Glutamatergic neuron (in vitro differentiated cells): Measurements from ENCODE around the gene NUDT14. TPM values are rescaled to one million over a fixed set of nuclear protein-coding genes. Genes with fewer than 3 reads are reported as not detected.
A peak's percentile ranks its signal among the peaks of the same experiment; 100 is the strongest.

Source experiments
- DNase-seq: peaks from one replicate; pipeline ENCODE4 v3.0.0; 2022
- H3K27ac Mint-ChIP-seq: one replicate; pipeline ENCODE4 v1.8.0; 2020; ENCODE audit warnings: mild to moderate bottlenecking, mixed read lengths, inconsistent platforms; ENCODE audit not compliant: unreplicated experiment
- H3K27me3 Mint-ChIP-seq: one replicate; pipeline ENCODE4 v1.8.0; 2020; ENCODE audit warnings: mild to moderate bottlenecking, moderate library complexity, mixed read lengths, inconsistent platforms; ENCODE audit not compliant: unreplicated experiment
- H3K36me3 Mint-ChIP-seq: one replicate; pipeline ENCODE4 v1.8.0; 2020; ENCODE audit warnings: mild to moderate bottlenecking, mixed read lengths, inconsistent platforms; ENCODE audit not compliant: unreplicated experiment
- H3K4me1 Mint-ChIP-seq: one replicate; pipeline ENCODE4 v1.8.0; 2020; ENCODE audit warnings: mild to moderate bottlenecking, low read depth, mixed read lengths, inconsistent platforms; ENCODE audit not compliant: unreplicated experiment
- H3K4me3 Mint-ChIP-seq: one replicate; pipeline ENCODE4 v1.8.0; 2020; ENCODE audit warnings: mild to moderate bottlenecking, mixed read lengths, inconsistent platforms; ENCODE audit not compliant: unreplicated experiment
- H3K9me3 Mint-ChIP-seq: one replicate; pipeline ENCODE4 v1.8.0; 2020; ENCODE audit warnings: mild to moderate bottlenecking, moderate library complexity, mixed read lengths, inconsistent platforms; ENCODE audit not compliant: unreplicated experiment
- total RNA-seq: library from RNA; stranded (reverse); fragmentation: NEBNext Ultra II Directional; extraction: Animal tissue kit (Norgen Biotek cat#: 25700); gene quantifications from one replicate; pipeline ENCODE4 v1.2.1, GENCODE V29; 2021; ENCODE audit not compliant: unreplicated experiment
- TF ChIP-seq, protein P1 (sequence below): fragments of 200-600 bp; sonication (generic); IDR thresholded peaks from one replicate; pipeline ENCODE4 v1.5.0; 2021; ENCODE audit not compliant: partially characterized antibody, unreplicated experiment

Gene NUDT14
- total RNA-seq, 1 donor from 2014 or later: 114 TPM

DNA sequence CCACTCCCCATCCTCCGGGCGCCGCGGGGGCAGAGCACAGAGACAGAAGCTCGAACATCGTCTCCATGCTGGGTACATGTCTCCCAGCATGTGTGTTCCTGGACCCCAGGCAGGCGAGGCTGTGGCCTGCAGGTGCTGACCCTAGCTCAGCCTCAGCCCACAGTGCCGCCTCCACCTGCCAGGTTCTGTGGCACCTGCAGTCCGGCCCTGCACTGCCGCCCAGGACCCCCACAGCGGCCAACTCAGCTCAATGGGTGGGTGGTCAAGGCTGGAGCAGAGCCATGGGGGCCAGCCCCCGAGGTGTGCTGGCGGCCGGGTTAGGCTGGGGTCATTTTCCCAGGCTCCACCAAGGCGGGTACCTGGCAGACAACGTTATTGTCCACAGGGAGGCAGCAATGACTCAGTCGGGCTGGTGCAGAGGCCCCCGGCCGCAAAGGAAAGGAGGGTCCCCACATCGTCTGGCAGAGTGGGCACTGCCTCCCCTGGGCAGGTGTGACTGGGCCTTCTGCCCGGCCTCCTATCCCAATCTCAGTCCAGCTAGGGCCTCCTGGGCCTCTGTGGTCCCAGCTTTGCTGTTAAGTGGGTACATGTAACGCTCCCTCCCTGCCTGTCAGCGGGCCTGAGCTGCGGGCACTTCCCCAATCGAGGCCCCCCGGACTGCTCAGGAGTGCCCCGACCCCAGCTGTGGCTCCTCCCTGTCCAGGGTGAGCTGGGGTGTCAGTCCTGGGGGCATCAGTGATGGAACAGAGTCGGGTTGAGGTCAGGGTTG lies 20.2 kb upstream of the NUDT14 start:
- H3K4me3 Mint-ChIP-seq: no peak overlapping the region
- no peaks in the 10 kb centered on the region for H3K36me3 Mint-ChIP-seq
- TF ChIP-seq, protein P1, sequence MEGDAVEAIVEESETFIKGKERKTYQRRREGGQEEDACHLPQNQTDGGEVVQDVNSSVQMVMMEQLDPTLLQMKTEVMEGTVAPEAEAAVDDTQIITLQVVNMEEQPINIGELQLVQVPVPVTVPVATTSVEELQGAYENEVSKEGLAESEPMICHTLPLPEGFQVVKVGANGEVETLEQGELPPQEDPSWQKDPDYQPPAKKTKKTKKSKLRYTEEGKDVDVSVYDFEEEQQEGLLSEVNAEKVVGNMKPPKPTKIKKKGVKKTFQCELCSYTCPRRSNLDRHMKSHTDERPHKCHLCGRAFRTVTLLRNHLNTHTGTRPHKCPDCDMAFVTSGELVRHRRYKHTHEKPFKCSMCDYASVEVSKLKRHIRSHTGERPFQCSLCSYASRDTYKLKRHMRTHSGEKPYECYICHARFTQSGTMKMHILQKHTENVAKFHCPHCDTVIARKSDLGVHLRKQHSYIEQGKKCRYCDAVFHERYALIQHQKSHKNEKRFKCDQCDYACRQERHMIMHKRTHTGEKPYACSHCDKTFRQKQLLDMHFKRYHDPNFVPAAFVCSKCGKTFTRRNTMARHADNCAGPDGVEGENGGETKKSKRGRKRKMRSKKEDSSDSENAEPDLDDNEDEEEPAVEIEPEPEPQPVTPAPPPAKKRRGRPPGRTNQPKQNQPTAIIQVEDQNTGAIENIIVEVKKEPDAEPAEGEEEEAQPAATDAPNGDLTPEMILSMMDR: no peak
- no peak overlapping the region for H3K27ac Mint-ChIP-seq
- no peaks in the 10 kb centered on the region for H3K4me1 Mint-ChIP-seq
- peak; percentile 19 for DNase-seq
- peaks cover 10% of the 10 kb centered on the region for H3K9me3 Mint-ChIP-seq
- peaks cover 21% of the 10 kb centered on the region for H3K27me3 Mint-ChIP-seq

DNA sequence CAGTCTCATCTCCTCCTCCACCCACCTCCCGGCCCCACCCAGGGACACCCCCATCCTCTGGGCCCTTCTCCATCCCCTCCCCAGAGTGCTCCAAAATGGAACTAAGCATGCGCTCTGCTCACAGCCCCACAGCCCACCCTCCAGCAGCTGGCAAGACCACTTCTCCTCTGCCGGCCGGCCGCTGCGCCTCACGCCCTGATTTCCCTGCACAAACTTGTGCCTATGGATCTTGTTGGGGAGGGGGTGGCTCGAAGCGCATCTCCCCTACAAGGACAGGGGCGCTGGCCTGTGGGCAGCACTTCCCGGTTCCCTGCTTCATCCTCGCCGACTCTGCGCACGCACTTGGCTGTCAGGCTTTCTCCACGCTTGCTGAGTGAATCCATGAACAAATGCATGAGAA lies 19.5 kb upstream of the NUDT14 start:
- peaks cover under 1% of the 10 kb centered on the region for H3K4me1 Mint-ChIP-seq
- H3K4me3 Mint-ChIP-seq: no peak overlapping the region
- H3K9me3 Mint-ChIP-seq: peaks cover 10% of the 10 kb centered on the region
- peak overlapping the region; percentile 55 for H3K27ac Mint-ChIP-seq
- TF ChIP-seq, protein P1: no peak
- no peaks in the 10 kb centered on the region for H3K36me3 Mint-ChIP-seq
- DNase-seq: no peak
- H3K27me3 Mint-ChIP-seq: peaks cover 22% of the 10 kb centered on the region

DNA sequence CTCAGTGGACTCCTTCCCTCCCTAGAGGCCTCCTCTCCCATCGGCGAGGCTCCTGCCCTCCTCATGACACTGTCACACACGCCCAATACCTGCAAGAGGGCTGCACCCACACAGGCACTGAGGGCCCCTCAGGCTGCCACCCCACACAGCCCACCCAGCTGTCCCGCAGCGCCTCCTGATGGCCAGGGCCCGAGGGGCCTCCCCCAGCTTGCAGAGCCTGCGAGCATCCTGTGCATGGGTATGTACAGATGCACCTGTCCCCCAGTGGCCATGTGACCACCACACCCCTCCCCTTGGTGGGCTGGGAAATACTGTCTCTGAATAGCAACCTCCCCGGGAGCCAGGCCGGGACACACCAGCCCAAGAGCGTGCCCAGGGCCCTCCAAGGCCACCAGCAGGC lies 19.0 kb upstream of the NUDT14 start:
- H3K9me3 Mint-ChIP-seq: peaks cover 10% of the 10 kb centered on the region
- H3K4me1 Mint-ChIP-seq: peaks cover 1% of the 10 kb centered on the region
- no peak overlapping the region for H3K4me3 Mint-ChIP-seq
- no peaks in the 10 kb centered on the region for H3K36me3 Mint-ChIP-seq
- H3K27me3 Mint-ChIP-seq: peaks cover 25% of the 10 kb centered on the region
- TF ChIP-seq, protein P1: no peak
- no peak overlapping the region for H3K27ac Mint-ChIP-seq
- no peak for DNase-seq

DNA sequence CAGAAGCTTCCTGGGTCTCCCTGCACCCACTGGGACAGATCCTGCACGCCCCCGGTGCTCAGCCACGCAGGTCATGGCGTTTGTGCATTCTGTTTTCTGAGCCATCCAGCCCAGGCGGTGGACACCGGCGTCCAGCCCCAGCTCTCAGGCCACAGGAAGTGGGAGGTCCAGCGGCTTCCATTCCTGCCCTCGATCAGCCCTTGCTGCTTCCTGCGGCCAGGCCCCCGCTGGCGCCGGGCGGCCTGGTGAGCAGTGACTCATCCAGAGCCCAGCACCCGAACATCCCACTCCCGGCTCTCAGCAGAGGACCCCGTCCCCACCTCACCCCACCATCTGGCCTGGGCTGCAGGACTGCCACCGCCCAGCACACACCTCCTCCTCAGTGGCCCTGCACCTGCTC lies 18.0 kb upstream of the NUDT14 start:
- H3K9me3 Mint-ChIP-seq: peaks cover 10% of the 10 kb centered on the region
- TF ChIP-seq, protein P1: no peak
- peaks cover 3% of the 10 kb centered on the region for H3K4me1 Mint-ChIP-seq
- peaks cover 26% of the 10 kb centered on the region for H3K27me3 Mint-ChIP-seq
- DNase-seq: no peak
- H3K4me3 Mint-ChIP-seq: no peak overlapping the region
- no peaks in the 10 kb centered on the region for H3K36me3 Mint-ChIP-seq
- no peak overlapping the region for H3K27ac Mint-ChIP-seq

DNA sequence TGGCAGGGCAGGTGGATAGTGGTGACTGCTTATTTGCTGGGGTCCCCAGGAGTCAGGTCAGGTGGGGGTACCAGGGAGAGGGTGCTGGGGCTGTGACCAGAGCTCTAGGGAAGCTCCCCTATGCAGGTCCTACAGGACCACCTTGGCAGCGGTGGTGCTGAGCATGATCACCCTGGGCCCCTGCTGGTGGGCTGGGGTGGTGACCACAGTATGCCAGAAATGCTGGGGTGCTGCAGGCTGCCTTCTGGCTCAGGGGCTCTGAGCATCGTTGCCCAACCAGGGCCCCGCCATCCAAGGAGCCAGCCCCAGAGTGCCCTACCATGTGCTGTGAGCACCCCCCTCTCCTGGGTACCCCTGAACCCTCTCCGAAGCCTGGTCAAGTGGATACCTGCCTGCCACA lies 17.5 kb upstream of the NUDT14 start:
- DNase-seq: no peak
- Mint-ChIP-seq H3K27me3 (peaks cover 28% of the 10 kb centered on the region), H3K36me3 (no peaks in the 10 kb centered on the region), H3K9me3 (peaks cover 10% of the 10 kb centered on the region), H3K27ac (no peak overlapping the region), H3K4me1 (peaks cover 3% of the 10 kb centered on the region), H3K4me3 (no peak overlapping the region)
- TF ChIP-seq, protein P1: peak; percentile 36
